Embryonic facial prominence (tissue), 1 donor: ENCODE measurements around the gene ASCC3.

Experiments used
- DNase-seq: peaks from one replicate; pipeline ENCODE4 v3.0.0-alpha.2; 2016; ENCODE audit errors: extremely low spot score

The ASCC3 gene

DNA sequence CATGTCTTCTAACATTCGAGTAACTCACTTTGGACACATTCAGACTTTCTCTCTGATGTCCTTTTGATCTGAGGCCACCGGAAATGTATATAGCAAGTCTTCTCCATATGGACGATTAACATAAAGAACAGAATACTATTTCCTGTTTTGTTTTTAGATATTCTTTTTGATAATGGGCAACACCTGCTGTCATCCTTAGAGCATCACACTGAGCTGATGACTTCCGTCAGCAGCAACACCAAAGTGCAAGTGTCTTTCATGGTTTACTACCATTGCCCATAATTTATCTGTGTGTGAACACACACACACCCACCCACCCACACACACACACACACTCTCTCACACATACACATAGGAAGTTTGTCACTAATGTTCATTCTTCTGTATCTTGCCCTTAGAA, 303.7 kb downstream of the ASCC3 start:
- DNase-seq = no peak

DNA sequence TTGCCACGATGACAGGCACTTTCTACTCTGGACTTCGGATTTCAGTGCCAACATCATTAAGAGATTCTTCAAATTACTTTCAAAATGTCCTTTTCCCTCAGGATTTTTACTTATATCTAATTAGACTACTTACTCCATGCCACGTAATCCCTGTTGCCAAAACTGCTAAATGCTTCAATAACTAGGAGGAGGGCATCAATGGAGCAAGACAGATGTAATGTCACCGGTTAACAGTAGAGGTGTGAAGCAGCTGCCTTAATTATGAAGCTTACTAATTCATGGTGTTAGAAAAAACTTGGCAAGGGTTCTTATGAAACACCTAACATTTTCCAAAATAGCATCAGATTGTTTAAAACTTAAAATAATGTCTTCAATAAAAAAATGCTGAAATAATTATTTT, 305.2 kb downstream of the ASCC3 start:
- no peak for DNase-seq

DNA sequence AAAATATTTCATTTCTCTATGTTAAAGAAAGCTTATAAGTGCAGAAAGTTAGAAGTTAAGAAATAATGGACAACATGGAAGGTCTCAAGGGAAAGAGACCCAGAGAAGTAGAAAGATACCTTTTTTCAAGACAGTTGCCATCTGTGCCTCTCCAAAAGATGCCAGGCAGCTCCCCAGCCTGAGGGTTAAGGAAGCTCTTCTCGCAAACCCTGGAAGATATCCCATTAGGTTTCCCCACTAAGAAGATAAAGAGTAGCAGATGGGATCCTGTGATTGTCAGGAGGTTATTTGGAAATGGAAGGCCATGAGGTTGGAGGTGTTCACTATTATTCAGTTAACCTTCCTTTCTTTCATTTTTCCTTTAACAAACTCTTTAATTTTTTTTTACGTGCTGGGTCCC, 306.3 kb downstream of the ASCC3 start:
- DNase-seq = no peak

DNA sequence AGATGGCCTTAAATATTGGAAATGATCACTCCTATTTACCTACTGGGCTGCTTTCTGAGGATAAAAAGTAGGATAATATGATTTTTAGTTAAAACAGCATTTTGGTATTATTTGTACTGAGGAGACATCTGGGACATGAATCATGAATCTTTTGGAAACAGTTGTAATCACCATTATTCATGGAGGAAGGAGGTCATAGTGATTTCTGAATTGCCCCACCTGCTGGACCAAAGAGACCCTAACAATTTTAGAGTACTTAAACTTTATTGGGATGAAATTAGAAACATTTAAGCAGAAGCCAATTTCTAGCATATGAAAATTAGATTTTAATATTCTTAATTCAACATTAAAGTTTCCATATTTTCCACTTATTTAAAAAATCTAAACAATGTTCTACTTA, 308.0 kb downstream of the ASCC3 start:
- no peak for DNase-seq

DNA sequence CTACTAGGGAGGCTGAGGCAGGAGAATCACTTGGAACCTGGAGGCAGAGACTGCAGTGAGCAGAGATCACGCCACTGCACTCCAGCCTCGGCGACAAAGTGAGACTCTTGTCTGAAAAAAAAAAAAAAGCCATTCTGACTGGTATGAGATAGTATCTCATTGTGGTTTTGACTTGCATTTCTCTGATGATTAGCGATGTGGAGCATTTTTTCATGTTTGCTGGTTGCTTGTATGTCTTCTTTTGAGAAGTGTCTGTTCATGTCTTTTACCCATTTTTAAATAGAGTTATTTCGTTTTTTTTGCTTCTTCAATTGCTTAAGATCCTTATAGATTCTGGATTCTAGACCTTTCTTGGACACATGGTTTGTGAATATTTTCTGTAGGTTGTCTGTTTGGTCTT, 312.9 kb downstream of the ASCC3 start:
- no peak for DNase-seq

DNA sequence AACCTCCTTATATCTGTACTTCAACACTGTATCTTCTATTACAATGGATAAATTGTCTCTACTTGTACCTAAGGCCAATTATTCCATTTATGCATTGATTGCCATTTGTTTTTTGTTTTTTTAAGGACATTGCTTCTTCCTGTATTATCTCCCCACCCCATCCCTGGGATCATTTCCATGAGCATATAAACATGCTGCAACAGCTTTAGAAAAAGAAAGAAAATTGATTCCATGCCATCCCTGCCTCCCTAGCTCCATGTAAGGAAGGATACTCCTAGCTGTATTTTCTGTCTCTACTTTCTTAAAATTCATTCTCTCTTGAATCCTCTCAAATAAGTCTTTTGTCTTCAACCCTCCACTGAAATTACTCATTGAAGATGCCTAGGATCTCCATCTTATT, 314.6 kb downstream of the ASCC3 start:
- DNase-seq = no peak

DNA sequence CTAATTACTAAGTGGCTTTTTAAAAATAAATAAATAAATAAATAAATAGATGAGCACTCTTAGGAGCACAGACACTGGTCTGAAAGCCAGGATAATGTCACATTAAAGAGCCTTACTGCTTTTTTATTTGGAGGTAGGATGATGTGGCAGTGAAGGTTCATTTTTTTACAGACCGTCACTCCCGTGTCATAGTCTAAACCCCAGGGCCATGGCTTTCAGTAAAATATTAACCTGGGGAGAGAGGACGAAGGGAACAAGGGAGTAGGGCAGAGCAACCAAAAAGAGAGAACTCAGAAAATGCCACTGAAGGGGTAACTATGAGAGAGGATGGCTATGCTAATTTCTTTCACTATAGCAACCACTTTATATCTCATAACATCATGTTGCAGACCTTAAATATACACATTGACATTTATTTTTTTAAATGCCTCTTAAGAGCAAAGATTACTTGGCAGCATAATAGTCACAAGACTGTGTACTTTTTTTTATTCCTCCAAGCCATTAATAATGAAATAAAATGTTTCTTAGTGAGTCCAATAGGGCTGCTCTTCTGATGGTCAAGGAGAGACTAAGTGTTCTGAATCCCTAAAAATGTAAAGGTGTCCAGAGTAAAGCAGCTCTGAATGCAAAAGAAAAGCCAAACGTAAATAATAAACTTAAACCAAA, 315.6 kb downstream of the ASCC3 start:
- DNase-seq = no peak

DNA sequence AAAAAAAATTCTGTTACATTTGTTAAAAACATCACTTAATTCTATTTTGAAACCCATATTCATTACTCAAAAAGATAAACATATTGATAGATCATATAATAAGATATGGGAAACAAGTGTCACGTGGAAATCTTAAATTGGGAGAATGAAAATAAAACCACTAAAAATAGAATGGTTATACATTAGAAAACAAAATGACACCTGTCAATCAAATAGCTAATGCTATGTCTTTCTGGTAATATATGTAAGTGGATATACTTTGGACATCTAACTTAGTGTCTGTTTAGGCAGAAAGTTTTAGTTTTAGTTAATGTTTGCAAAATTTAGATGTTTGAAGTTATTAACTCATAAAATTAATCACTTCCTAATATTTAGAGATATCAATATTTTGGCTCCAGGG, 321.3 kb downstream of the ASCC3 start:
- no peak for DNase-seq

DNA sequence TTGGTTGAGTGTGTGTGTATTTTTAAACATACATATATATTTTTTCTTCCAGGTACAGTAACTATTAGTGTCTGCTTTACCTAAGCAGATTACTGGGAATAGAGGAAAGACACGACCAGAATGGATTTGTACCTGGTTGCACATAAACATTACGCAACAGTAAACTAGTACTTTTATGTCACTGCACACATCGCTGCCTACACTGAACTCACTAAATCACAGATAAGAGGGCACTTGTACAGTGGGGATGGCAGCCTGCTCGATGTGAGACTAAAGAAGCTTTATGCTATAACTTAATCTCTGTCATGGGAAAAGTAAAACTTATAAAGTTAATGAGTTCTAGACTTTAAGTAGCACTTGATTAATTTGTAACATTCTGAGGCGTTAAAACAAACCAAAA, 326.9 kb downstream of the ASCC3 start:
- DNase-seq = no peak

DNA sequence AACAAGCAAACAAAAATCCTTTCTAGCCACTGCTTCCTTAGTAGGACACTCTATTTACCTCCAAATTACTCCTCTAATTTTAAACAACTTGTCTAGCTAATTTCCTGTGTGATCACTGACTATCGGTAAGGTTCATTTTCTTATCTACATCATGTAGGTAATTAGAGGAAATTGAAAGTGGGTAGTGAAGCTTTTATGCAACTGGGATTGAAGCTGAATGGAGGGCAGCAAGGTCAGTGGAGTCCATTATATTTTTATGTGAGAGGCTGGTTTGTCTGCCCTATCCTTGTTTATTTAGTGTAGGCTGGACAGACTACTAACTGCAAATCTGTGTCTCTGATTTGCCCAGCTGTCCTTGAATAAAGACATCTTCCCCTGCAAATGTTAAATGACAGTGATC, 327.9 kb downstream of the ASCC3 start:
- DNase-seq = no peak

DNA sequence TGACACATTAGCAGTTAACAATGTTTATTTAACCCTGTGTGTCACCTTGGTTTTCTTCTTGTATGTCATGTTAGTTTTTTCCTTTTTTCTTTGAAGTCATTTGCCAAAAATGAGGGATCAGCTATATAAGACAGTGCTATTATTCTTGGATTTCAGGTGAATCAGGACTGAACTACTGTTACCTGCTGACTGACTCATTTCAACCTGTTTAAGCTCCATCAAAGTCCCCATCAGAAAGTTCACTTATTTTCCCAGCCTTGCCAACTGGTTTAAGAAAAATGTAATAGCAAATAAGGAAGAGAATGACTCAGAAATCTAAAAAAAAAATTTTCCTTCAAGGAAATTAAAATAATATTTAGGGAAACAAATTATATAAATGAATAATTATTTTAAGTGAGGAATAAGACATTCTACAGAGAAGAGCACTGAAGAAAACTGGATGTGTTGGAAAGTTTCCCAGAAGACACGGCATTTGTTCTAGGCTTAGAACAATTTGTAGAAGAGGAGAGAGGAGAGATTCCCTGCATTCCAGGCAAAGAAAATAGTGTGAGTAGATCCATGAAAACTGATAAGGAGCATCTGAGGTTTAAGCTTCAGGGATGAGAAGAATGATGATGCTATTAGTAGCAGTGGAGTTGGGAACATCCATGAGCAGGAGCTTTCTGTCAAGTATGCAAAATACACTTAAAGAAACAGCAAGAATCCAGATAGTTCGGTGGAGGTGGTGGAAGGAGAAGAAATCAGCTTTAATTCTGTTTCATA, 331.5 kb downstream of the ASCC3 start:
- DNase-seq = no peak

DNA sequence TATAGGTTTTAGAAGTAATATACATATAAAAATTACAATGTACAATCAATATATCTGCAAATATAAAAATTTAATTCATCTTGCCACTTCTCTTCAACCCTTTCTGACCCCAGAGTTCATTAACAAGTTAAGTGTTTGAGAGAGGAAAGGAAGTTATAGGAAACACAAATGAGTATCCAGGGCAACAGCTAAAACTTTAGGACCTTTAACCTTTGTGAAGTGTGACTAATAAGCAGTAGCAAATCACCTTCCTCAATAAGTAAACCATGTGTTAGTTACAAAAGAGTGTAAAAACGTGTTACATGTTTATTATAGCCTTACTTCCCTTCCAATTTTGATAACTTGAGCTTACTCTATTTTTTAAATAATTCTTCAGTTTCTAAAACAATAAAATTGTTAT, 343.0 kb downstream of the ASCC3 start:
- no peak for DNase-seq

DNA sequence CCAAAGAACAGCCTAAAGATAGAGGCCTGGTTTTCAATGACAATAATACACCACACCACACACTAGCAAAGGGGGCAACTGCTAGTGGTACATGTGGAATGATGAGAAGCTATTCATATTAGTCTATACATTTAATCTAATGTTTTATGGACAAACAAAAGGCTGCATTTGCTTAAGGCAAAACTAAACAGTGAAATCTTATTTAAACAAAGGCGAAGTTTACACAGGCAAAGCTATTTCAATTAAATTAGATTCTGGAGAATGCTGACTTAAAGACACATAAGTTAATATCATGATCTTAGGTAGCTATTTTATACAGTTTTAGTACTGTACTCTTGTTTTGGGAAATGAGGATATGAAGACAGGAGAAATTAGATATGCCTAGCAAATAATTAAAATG, 362.5 kb downstream of the ASCC3 start:
- no peak for DNase-seq

DNA sequence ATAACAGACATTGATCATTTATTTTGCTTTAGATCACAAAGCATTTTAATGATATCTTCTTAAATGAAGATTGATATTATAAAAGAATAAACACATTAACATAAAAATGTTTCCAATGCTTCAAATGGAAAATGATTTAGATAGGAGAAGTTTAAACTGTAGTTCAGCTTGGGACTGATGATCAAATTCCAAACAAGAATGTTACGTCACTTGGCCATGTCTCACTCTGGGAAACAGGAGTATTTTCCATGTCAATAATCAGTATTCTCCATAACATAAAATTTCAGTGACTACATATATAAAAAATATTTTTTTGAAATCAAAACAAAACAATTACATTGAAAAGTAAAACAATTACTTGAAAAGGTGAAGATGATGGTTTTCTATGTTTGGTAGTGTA, 363.5 kb downstream of the ASCC3 start:
- DNase-seq = no peak

DNA sequence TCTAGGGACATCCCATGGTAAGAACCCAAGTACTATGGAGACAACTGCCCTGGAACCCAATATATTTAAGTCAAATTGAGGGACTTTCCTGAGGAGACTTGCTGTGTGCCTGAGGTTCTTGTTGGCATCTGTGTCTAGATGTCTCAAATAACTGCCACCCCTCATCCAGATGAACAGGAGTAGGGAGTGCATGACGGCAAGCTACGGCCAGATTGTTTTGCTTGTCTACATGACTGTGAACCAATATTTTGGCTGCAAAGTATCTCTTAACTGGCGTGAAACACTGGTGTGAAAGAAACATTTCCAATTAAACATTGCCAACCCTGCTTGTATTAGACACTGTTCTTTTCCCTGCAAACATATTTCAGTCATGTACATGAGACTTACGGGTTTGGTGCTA, 364.0 kb downstream of the ASCC3 start:
- DNase-seq = no peak

DNA sequence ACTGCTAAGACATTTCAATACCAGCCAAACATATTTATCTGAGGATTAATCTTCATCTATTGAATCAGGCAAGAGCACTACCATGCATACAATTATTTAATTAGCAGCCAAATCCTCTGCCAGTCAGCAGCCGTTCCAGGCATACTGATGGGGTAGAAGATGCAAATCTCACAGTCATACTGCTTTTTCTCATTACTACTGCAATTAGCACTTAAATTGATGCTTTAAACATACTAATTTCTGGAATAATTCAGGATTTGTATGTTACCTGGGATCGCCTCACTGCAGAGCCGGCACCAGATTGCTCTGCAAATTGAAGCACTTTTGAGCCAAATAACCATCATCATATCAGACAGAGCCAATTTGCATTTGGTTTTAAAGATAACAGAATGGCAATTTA, 366.5 kb downstream of the ASCC3 start:
- no peak for DNase-seq

DNA sequence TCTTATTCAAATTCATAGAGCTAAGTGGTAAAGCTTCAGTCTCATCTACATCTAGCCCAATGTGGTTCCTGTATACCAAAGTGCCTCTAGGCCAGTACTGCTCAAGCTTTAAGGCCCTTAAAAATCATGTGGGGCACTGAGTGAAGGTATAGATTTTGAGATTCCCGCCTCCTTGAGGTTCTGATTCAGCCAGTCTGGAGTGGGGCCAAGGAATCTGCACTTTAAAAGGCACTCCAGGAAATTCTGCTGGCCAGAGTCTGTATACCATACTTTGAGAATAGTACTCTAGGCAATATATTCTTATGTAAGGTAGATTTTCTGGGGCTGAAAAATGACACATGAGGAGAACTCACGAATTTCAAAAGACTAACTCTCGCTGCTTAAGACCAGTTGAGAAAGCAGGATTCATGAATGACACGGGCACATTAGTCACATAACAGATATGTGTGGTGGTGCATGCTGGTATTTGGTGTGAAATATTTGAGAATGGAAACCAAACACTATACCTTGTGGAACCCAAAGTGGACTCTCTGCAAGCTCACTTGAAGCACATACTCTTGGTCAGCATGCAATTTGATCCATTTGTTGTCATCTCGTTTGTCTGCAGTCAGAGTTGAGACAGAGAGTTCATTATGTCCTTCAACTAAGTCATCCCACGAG, 368.8 kb downstream of the ASCC3 start:
- DNase-seq = no peak

DNA sequence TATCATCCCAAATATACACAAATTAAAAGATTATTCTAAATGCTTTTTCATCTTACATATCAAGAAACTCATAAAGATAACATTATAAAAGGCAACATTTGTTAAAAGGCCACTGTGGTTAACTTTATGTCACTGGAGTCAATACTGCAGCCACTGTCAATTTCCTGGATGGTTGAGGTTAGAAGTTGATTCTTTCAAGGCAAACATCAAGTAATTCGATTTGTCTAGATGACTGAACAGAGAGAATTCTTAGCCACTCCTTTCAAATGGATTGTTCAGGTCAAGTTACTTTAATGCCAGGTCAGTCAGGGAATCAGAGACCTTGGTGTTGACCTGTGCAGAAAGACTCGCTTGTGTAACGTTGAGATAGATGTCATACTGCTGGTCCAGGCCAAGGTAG, 372.0 kb downstream of the ASCC3 start:
- DNase-seq = no peak

DNA sequence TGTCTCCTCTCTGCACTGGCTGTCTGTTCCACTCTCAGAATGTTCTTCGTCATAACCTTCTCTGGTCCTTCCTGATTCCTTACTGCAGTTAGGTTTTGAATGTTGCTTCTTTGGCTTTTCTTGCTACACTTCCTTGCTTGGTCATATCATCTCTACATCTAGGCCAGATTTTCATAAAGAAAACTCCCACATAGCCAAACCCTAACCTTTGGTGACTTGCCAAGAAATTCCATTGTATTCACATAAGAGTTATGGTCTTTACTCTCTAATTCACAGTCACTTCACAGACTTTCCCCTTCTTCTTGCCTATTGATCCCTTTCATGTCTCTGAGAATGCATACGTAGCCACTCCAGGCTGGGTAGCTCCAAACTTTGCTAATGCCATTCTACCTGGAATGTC, 374.5 kb downstream of the ASCC3 start:
- DNase-seq = no peak

DNA sequence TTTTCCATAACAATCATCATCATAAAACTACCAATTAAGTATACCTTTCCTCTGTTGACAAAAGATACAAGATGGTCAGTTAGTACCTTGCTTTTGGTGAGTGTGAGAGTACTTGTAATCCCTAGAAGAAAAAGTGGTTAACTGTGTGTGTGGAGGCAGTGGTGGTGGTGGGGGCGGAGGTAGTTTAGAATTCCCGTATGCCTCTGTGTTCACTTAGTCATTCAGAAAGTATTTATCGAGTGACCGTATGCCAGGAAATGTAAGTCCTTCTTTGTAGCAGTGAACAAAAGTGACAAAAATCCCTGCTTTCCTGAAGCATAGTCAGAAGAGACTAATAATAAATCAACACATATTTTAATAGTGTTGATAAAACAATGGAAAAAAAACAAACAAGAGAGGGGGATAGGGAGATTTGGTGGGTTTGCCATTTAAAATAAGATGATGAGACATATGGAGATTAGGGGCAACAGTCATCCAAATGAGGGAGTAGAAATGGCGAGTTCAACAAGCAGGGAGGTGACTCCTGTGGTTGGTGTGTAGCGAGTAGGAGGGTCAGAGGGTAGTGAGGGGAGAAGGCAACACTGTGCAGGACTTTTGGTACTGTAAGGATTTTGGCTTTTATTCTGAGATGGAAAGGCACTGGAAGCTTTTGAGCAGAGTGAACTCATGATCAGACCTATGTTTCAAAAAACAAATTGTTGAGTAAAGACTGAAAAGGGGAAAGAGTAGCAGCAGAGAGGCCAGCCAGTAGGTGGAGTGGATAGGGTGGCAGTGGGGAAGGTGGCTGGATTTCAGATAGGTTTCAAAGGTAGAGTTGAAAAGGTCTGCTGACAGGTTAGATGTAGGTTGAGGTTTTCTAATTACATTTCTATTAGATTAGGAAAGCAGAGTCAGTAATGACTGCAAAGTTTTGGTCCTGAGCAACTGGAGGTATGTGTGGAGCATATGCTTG, 376.1 kb downstream of the ASCC3 start:
- no peak for DNase-seq

DNA sequence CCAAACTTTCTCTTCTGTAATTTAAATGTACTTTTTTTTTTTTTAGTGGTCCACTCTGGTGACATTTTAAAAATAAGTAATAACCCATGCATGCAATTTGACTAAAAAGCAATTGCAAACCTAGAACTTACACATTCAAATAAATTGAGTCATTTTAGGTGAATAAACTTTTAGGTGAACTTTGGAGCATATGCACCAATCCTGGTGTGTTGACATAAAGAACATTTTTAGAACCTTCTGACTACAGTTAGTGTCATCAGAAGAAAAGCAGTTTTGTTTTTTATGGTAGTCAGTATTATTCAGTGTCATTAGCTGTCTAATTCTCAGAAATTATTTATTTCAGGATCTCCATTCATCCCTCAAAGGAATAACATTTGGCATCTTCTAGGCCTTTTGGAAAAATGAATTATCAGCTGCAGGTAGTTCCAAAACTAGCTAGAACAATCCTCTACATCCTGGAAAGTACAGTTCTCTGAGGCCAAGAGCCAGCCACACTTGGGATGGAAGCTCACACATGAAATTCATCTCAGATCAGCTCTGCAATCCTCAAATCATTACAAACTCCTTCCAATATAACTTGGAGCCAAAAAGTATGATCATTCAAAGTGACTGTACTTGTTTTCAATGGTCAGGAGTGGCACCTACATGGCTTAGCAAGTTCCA, 378.0 kb downstream of the ASCC3 start:
- DNase-seq = no peak
